GM12878 (cell line): Measurements from ENCODE around the gene DERL3. TPM values are rescaled to one million over a fixed set of nuclear protein-coding genes. Genes with fewer than 3 reads are reported as not detected.

Experiments used
- ATAC-seq: fragments of 200-7000 bp; cut with Tn5 transposase; 3 replicates; pipeline ENCODE4 v1.9.1; 2020; ENCODE audit warnings: mild to moderate bottlenecking, moderate library complexity
- BruUV-seq: library from RNA; stranded (reverse); fragments of 400-500 nt; replicated peaks from 2 replicates; lab custom pipeline; 2021; lab: Mats Ljungman, UMichigan
- CTCF ChIA-PET: fragments of 300-600 bp; sonication (Branson Sonifier 250); formaldehyde crosslinking; extraction: SDS; loops from one replicate; lab custom pipeline; 2021; ENCODE audit warnings: inconsistent platforms; lab: Yijun Ruan, JAX
- POLR2A ChIA-PET: fragments of 350-600 bp; formaldehyde crosslinking; extraction: SDS; loops from one replicate; lab custom pipeline; 2021; ENCODE audit warnings: inconsistent platforms; lab: Charles Lee
- RAD21 ChIA-PET: fragments of 300-600 bp; sonication (Branson Sonifier 250); formaldehyde crosslinking; loops from one replicate; lab custom pipeline; 2023; ENCODE audit warnings: antibody characterized with exemption; ENCODE audit not compliant: unreplicated experiment; lab: Charles Lee
- SMC1A ChIA-PET: fragments of 300-600 bp; sonication (Branson Sonifier 250); formaldehyde crosslinking; loops from one replicate; lab custom pipeline; 2023; ENCODE audit not compliant: unreplicated experiment, uncharacterized antibody; lab: Charles Lee
- DNase-seq: peaks from one replicate; pipeline ENCODE4 v3.0.0-alpha.2; 2011; ENCODE audit warnings: low read depth, low spot score
- FAIRE-seq: peaks from 3 replicates; lab custom pipeline; 2011; peaks lifted over from hg19 to GRCh38; lab: Jason Lieb, UNC
- H2AFZ ChIP-seq: 2 replicates; pipeline ENCODE4 v1.6.0; 2011; ENCODE audit warnings: low read depth, low read length, control low read depth; ENCODE audit not compliant: control insufficient read depth
- H3K27ac ChIP-seq: 2 replicates; pipeline ENCODE4 v1.5.1; 2011; ENCODE audit warnings: control low read depth; ENCODE audit not compliant: control insufficient read depth, insufficient read depth
- H3K27me3 ChIP-seq, 2 experiments: replicated peaks in 1 of 2; 2 replicates each; pipeline versions ENCODE4 v1.6.0 to v1.6.1; 2011; ENCODE audit warnings: low read length in 1 of 2; ENCODE audit not compliant: control insufficient read depth in 2 of 2, insufficient read depth in 2 of 2
- H3K36me3 ChIP-seq, 2 experiments: 2 replicates each; pipeline ENCODE4 v1.5.1; 2011; ENCODE audit warnings: low read length in 1 of 2; ENCODE audit not compliant: control insufficient read depth in 2 of 2, insufficient read depth in 2 of 2
- H3K4me1 ChIP-seq: 2 replicates; pipeline ENCODE4 v1.6.1; 2011; ENCODE audit warnings: mild to moderate bottlenecking, low read length, moderate library complexity, mixed read lengths; ENCODE audit not compliant: control insufficient read depth, insufficient read depth
- H3K4me2 ChIP-seq: 2 replicates; pipeline ENCODE4 v1.6.0; 2011; ENCODE audit warnings: control low read depth; ENCODE audit not compliant: control insufficient read depth, insufficient read depth
- H3K4me3 ChIP-seq: fragments of 200-600 bp; sonication (generic); 2 replicates; pipeline ENCODE4 v1.5.1; 2016
- H3K79me2 ChIP-seq: 2 replicates; pipeline ENCODE4 v1.6.0; 2011; ENCODE audit warnings: low read length; ENCODE audit not compliant: control insufficient read depth, insufficient read depth
- H3K9ac ChIP-seq: 2 replicates; pipeline ENCODE4 v1.8.0; 2011; ENCODE audit warnings: low read length, control low read depth, mixed read lengths; ENCODE audit not compliant: control insufficient read depth, insufficient read depth
- H3K9me3 ChIP-seq: replicated peaks from 3 replicates; pipeline ENCODE4 v1.5.1; 2011; ENCODE audit warnings: mild to moderate bottlenecking, low read length; ENCODE audit not compliant: control insufficient read depth, insufficient read depth
- H4K20me1 ChIP-seq: 2 replicates; pipeline ENCODE4 v1.6.0; 2011; ENCODE audit not compliant: control insufficient read depth, insufficient read depth
- BMI1 ChIP-seq: fragments of 450-650 bp; IDR thresholded peaks from 2 replicates; pipeline ENCODE4 v1.6.1; 2016; ENCODE audit warnings: mild to moderate bottlenecking, moderate library complexity, borderline replicate concordance
- CHD1 ChIP-seq: IDR thresholded peaks from 2 replicates; pipeline ENCODE4 v1.6.1; 2012; ENCODE audit warnings: low read depth, low read length, improper control_type of control experiment
- IKZF1 ChIP-seq: fragments of 450-650 bp; conservative IDR thresholded peaks from 2 replicates; pipeline ENCODE4 v1.6.1; 2017; ENCODE audit warnings: antibody characterized with exemption, mild to moderate bottlenecking
- KAT2A ChIP-seq: conservative IDR thresholded peaks from 2 replicates; pipeline ENCODE4 v1.6.1; 2011; ENCODE audit warnings: low read depth, low read length; ENCODE audit not compliant: control insufficient read depth
- MTA3 ChIP-seq: IDR thresholded peaks from 2 replicates; pipeline ENCODE4 v1.6.1; 2012; ENCODE audit warnings: low read length, inconsistent platforms, borderline replicate concordance
- NBN ChIP-seq: fragments of 450-650 bp; IDR thresholded peaks from 2 replicates; pipeline ENCODE4 v1.6.1; 2016
- SKIL ChIP-seq: fragments of 450-650 bp; IDR thresholded peaks from 2 replicates; pipeline ENCODE4 v1.6.1; 2017; ENCODE audit warnings: mild to moderate bottlenecking, low read depth, inconsistent platforms; ENCODE audit not compliant: poor library complexity, severe bottlenecking
- SP1 ChIP-seq: IDR thresholded peaks from one replicate; pipeline ENCODE4 v1.6.1; 2011; ENCODE audit warnings: low read depth, low read length
- WRNIP1 ChIP-seq: IDR thresholded peaks from 2 replicates; pipeline ENCODE4 v1.6.1; 2011; ENCODE audit warnings: low read depth, low read length, improper control_type of control experiment, borderline replicate concordance
- WGBS: methylation state at CpG from one replicate; pipeline ENCODE4 v1.1.6; 2016; ENCODE audit warnings: low lambda C conversion rate; ENCODE audit not compliant: insufficient replicate concordance, insufficient coverage; ENCODE audit errors: missing lambda C conversion rate; 5-methylcytosine and 5-hydroxymethylcytosine counted together
- in situ Hi-C: fragments of 300-500 bp; cut with MboI; formaldehyde crosslinking; loops from 9 replicates; pipeline ENCODE4 v1.14.3; 2018; ENCODE audit warnings: mixed read lengths
- intact Hi-C: fragments of 100-400 bp; cut with micrococcal nuclease; formaldehyde crosslinking; loops from one replicate; pipeline ENCODE4 v1.14.2; 2022; ENCODE audit not compliant: unreplicated experiment
- polyA plus RNA-seq, 11 experiments: library from polyadenylated mRNA; depleted of rRNA in 4 of 11; unstranded in 6 of 11; stranded (reverse) in 5 of 11; fragments of >200 nt; fragmentation: Nextera tagmentation in 4 of 11; fragmentation: Illumina TruSeq in 1 of 11; extraction: Ambion mirVana in 4 of 11; extraction: Trizol in 1 of 11; gene quantifications; 1 replicate in 1 of 11; 2 replicates in 10 of 11; pipeline versions ENCODE4 v1.2.1 to v1.2.3, GENCODE V29; 2011 to 2016; ENCODE audit warnings: inconsistent platforms in 2 of 11, missing spikeins in 2 of 11, low read depth in 1 of 11
- total RNA-seq, 4 experiments: library from RNA; depleted of rRNA in 3 of 4; stranded (reverse); fragments of >200 nt in 3 of 4; fragmentation: Illumina TruSeq in 1 of 4; extraction: Trizol in 1 of 4; gene quantifications; 2 replicates each; pipeline versions ENCODE4 v1.2.1 to v1.2.3, GENCODE V29; 2013 to 2021

Gene DERL3
- total and polyA plus RNA-seq, 10 of the 15 experiments (the other 5 are each of a cell fraction or from before 2014, with no cell fraction given): 4.1 to 52.4 (median 14.1) TPM

GRCh38 chr22:23803001-23803819 lies 35.6 kb downstream of the DERL3 start (continued):
- TF ChIP-seq CHD1: no peak
- TF ChIP-seq, all 136 proteins: peak for 18

GRCh38 chr22:23801886-23802377 lies 36.9 kb downstream of the DERL3 start:
- ChIA-PET POLR2A (interaction anchor here (0.6 to 2.7 kb wide), 3 partner anchors 10 to 43 kb away, joined by 3 to 12 read pairs (median 4); no protein-coding TSS in a partner anchor), CTCF (interaction anchor here (0.6 to 1.3 kb wide), 6 partner anchors 10 to 92 kb away, joined by 3 to 5 read pairs (median 4); partner anchors contain the start of genes DERL3 and MIF), SMC1A (interaction anchor here (1.2 to 1.7 kb wide), 3 partner anchors 13 to 27 kb away, joined by 3 to 5 read pairs (median 3); partner anchors contain the start of gene SMARCB1), RAD21 (interaction anchor here (2.2 kb wide), 1 partner anchor 44 kb away, joined by 7 read pairs; no protein-coding TSS in a partner anchor)
- TF ChIP-seq SP1 (no peak), IKZF1 (no peak), BMI1 (no peak), NBN (no peak), MTA3 (no peak), WRNIP1 (no peak), SKIL (no peak), KAT2A (no peak)
- no peak overlapping the region for H2AFZ ChIP-seq
- H3K79me2 ChIP-seq: peaks cover 35% of the 10 kb centered on the region
- no peaks in the 10 kb centered on the region for H3K9me3 ChIP-seq
- DNase-seq (no peak), FAIRE-seq (no peak), ATAC-seq (no peak)
- BruUV-seq: no TSS peak
- no peaks in the 10 kb centered on the region for H3K27me3 ChIP-seq
- no peak overlapping the region for H3K9ac ChIP-seq
- 89% methylated on average over 8 of the region's 8 CpGs for WGBS
- peak overlapping the region; percentile 100; the same call in 1 of the 2 replicates for H3K4me2 ChIP-seq
- peaks cover 89% of the 10 kb centered on the region for H3K4me1 ChIP-seq
- H4K20me1 ChIP-seq: no peaks in the 10 kb centered on the region
- H3K36me3 ChIP-seq: peaks cover 18 to 28% of the 10 kb centered on the region in 2 experiments
- no peak overlapping the region for H3K4me3 ChIP-seq
- intact Hi-C loops: loop anchor here (2.0 kb wide), 1 partner anchor 37 kb away; the partner anchor contains the start of gene DERL3
- H3K27ac ChIP-seq: peak overlapping the region; percentile 89
- in situ Hi-C loops: no loop called here
